B cell (primary cell): ENCODE measurements around the gene KANSL1L. TPM values are rescaled to one million over a fixed set of nuclear protein-coding genes. Genes with fewer than 3 reads are reported as not detected.

Source experiments
- ATAC-seq: fragments of 200-7000 bp; cut with Tn5 transposase; one replicate; pipeline ENCODE4 v1.10.0; 2021; ENCODE audit warnings: low read depth, mild to moderate bottlenecking, moderate number of reproducible peaks, moderate library complexity
- CTCF ChIA-PET: fragments of 350-600 bp; sonication (Branson Sonifier 250); formaldehyde crosslinking; loops from one replicate; lab custom pipeline; 2021; ENCODE audit warnings: antibody characterized with exemption, inconsistent platforms; lab: Charles Lee
- POLR2A ChIA-PET: fragments of 350-600 bp; sonication (Branson Sonifier 250); formaldehyde crosslinking; loops from one replicate; lab custom pipeline; 2021; ENCODE audit warnings: antibody characterized with exemption; lab: Charles Lee
- DNase-seq: peaks from one replicate; pipeline ENCODE4 v3.0.0; 2013
- H2AFZ ChIP-seq: 2 replicates; pipeline ENCODE4 v1.6.1; 2012; ENCODE audit warnings: mild to moderate bottlenecking, low read depth, low read length; ENCODE audit not compliant: insufficient read depth, poor library complexity, severe bottlenecking
- H3K27ac ChIP-seq, 2 donors: 1 replicate in 1 of 2; 2 replicates in 1 of 2; pipeline ENCODE4 v1.5.1; 2012 to 2013; ENCODE audit warnings: low read length in 2 of 2, mild to moderate bottlenecking in 2 of 2, moderate library complexity in 1 of 2
- H3K27me3 ChIP-seq, 4 experiments: fragments of 200-600 bp in 1 of 4; sonication (generic) in 1 of 4; replicated peaks in 1 of 4; 1 replicate in 2 of 4; 2 replicates in 2 of 4; pipeline versions ENCODE4 v1.6.1 to v1.7.0; 2013 to 2016; ENCODE audit warnings: low read length in 3 of 4, mild to moderate bottlenecking in 2 of 4, mixed read lengths in 1 of 4, moderate library complexity in 1 of 4; ENCODE audit not compliant: insufficient read depth in 4 of 4, control insufficient read depth in 3 of 4; ENCODE audit errors: control extremely low read depth in 1 of 4
- H3K36me3 ChIP-seq, 2 experiments: replicated peaks in 1 of 2; 1 replicate in 1 of 2; 2 replicates in 1 of 2; pipeline versions ENCODE4 v1.6.1 to v1.7.1; 2013; ENCODE audit warnings: low read length in 1 of 2; ENCODE audit not compliant: insufficient read depth in 2 of 2, control insufficient read depth in 1 of 2; ENCODE audit errors: control extremely low read depth in 1 of 2, extremely low read depth in 1 of 2
- H3K4me1 ChIP-seq, 2 donors: fragments of 200-600 bp in 1 of 2; sonication (generic) in 1 of 2; 1 replicate in 1 of 2; 2 replicates in 1 of 2; pipeline versions ENCODE4 v1.5.1 to v1.6.1; 2013 to 2017; ENCODE audit warnings: low read length in 2 of 2; ENCODE audit not compliant: control insufficient read depth in 2 of 2, insufficient read depth in 2 of 2
- H3K4me2 ChIP-seq: replicated peaks from 2 replicates; pipeline ENCODE3; 2012; ENCODE audit warnings: mild to moderate bottlenecking, low read depth, low read length; ENCODE audit not compliant: poor library complexity, severe bottlenecking
- H3K4me3 ChIP-seq, 5 experiments: fragments of 200-600 bp in 1 of 5; sonication (generic) in 1 of 5; 1 replicate in 3 of 5; 2 replicates in 2 of 5; pipeline versions ENCODE4 v1.5.1 to v1.7.0; 2011 to 2016; ENCODE audit warnings: low read length in 4 of 5, mild to moderate bottlenecking in 4 of 5, low read depth in 2 of 5, control low read depth in 1 of 5, moderate library complexity in 1 of 5; ENCODE audit not compliant: insufficient read depth in 1 of 5; ENCODE audit errors: control extremely low read depth in 1 of 5, extremely low read depth in 1 of 5
- H3K79me2 ChIP-seq: fragments of 200-600 bp; sonication (generic); one replicate; pipeline ENCODE4 v1.6.0; 2016; ENCODE audit warnings: low read length; ENCODE audit not compliant: control insufficient read depth, insufficient read depth
- H3K9ac ChIP-seq: fragments of 200-600 bp; sonication (generic); 2 replicates; pipeline ENCODE4 v1.6.1; 2017; ENCODE audit warnings: mild to moderate bottlenecking, low read length, moderate library complexity
- H3K9me3 ChIP-seq, 3 donors: one replicate each; pipeline versions ENCODE4 v1.6.1 to v1.7.1; 2013; ENCODE audit warnings: low read length in 2 of 3; ENCODE audit not compliant: control insufficient read depth in 2 of 3, insufficient read depth in 1 of 3; ENCODE audit errors: control extremely low read depth in 1 of 3
- H4K20me1 ChIP-seq: 2 replicates; pipeline ENCODE4 v1.6.0; 2012; ENCODE audit warnings: mild to moderate bottlenecking, low read length; ENCODE audit not compliant: insufficient read depth, control insufficient read depth, poor library complexity, severe bottlenecking
- H3K27ac Mint-ChIP-seq: one replicate; pipeline ENCODE4 v1.8.0; 2021; ENCODE audit warnings: mixed read lengths
- H3K27me3 Mint-ChIP-seq: one replicate; pipeline ENCODE4 v1.8.0; 2021; ENCODE audit warnings: mixed read lengths
- H3K4me1 Mint-ChIP-seq: one replicate; pipeline ENCODE4 v1.8.0; 2021; ENCODE audit warnings: mixed read lengths
- H3K4me3 Mint-ChIP-seq: one replicate; pipeline ENCODE4 v1.8.0; 2021; ENCODE audit warnings: mixed read lengths
- H3K9me3 Mint-ChIP-seq: one replicate; pipeline ENCODE4 v1.8.0; 2022; ENCODE audit warnings: mixed read lengths; ENCODE audit not compliant: insufficient read depth
- EZH2 ChIP-seq: IDR thresholded peaks from 2 replicates; pipeline ENCODE4 v1.6.1; 2012; ENCODE audit warnings: borderline replicate concordance, low read depth, mild to moderate bottlenecking, moderate library complexity, low read length; ENCODE audit not compliant: insufficient read depth, poor library complexity, severe bottlenecking
- WGBS: methylation state at CpG from one replicate; pipeline ENCODE4 v1.1.5; 2013; ENCODE audit warnings: missing lambda C conversion rate; ENCODE audit not compliant: insufficient coverage; 5-methylcytosine and 5-hydroxymethylcytosine counted together
- intact Hi-C: fragments of 100-400 bp; cut with micrococcal nuclease; formaldehyde crosslinking; loops from one replicate; pipeline ENCODE4 v1.10.0; 2022
- polyA plus RNA-seq: library from polyadenylated mRNA; depleted of rRNA; stranded (reverse); fragments of >200 nt; gene quantifications from 2 replicates; pipeline ENCODE4 v1.2.3, GENCODE V29; 2012
- total RNA-seq, 2 donors: library from RNA; stranded (reverse); fragments of 120-200 nt in 1 of 2; gene quantifications; 1 replicate in 1 of 2; 2 replicates in 1 of 2; pipeline versions ENCODE4 v1.2.3 to v1.2.4, GENCODE V29; 2013 to 2022
- TF ChIP-seq, protein P1 (sequence below): fragments of 200-600 bp; IDR thresholded peaks from one replicate; pipeline ENCODE4 v1.8.0; 2022; ENCODE audit warnings: antibody characterized with exemption, mild to moderate bottlenecking

Gene KANSL1L
- total and polyA plus RNA-seq, 2 donors (not counting 1 experiment from before 2014, with no cell fraction given): 7.3 to 21.1 TPM

DNA sequence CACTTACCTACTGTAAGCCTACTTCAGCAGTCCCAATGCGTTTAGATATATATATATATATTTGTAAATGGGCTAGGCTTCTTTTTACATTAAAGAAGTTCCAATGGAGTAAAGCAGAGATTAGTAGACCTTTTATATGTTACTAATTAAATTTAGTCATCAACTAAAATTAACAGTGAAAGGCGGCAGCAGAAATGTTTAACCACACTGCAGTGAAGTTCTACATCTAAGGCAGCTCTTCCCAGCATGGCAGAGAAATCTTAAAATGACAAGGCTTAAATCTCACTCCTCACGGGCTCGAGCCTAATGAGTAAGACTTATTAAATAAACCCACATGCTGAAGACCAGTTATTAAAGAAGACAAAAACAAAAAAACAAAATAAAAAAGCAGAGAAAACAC is 19.1 kb upstream of the KANSL1L start:
- Histone ChIP-seq H3K4me1 (no peaks in the 10 kb centered on the region), H4K20me1 (no peaks in the 10 kb centered on the region), H3K4me3 (no peak overlapping the region), H2AFZ (no peak overlapping the region), H3K9ac (no peak overlapping the region), H3K4me2 (no peak overlapping the region), H3K9me3 (peaks cover 0 to 2% (median 1%) of the 10 kb centered on the region in 3 donors), H3K79me2 (no peaks in the 10 kb centered on the region), H3K36me3 (no peaks in the 10 kb centered on the region), H3K27ac (no peak overlapping the region), H3K27me3 (peaks cover 0 to 5% (median 0%) of the 10 kb centered on the region in 4 experiments)
- no peak overlapping the region for H3K4me3 Mint-ChIP-seq
- DNase-seq (no peak), ATAC-seq (no peak)
- no peaks in the 10 kb centered on the region for H3K9me3 Mint-ChIP-seq
- CTCF ChIA-PET: interaction anchor here (0.9 to 1.9 kb wide), 4 partner anchors 8 to 214 kb away, joined by 3 to 9 read pairs (median 3); no protein-coding TSS in a partner anchor
- POLR2A ChIA-PET: no interaction called here
- TF ChIP-seq, protein P1, sequence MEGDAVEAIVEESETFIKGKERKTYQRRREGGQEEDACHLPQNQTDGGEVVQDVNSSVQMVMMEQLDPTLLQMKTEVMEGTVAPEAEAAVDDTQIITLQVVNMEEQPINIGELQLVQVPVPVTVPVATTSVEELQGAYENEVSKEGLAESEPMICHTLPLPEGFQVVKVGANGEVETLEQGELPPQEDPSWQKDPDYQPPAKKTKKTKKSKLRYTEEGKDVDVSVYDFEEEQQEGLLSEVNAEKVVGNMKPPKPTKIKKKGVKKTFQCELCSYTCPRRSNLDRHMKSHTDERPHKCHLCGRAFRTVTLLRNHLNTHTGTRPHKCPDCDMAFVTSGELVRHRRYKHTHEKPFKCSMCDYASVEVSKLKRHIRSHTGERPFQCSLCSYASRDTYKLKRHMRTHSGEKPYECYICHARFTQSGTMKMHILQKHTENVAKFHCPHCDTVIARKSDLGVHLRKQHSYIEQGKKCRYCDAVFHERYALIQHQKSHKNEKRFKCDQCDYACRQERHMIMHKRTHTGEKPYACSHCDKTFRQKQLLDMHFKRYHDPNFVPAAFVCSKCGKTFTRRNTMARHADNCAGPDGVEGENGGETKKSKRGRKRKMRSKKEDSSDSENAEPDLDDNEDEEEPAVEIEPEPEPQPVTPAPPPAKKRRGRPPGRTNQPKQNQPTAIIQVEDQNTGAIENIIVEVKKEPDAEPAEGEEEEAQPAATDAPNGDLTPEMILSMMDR: no peak
- TF ChIP-seq EZH2: no peak
- WGBS: no CpG with 5 or more reads among the region's 4 CpGs
- intact Hi-C loops: no loop called here
- no peak overlapping the region for H3K27ac Mint-ChIP-seq
- H3K4me1 Mint-ChIP-seq: no peaks in the 10 kb centered on the region
- peaks cover 11% of the 10 kb centered on the region for H3K27me3 Mint-ChIP-seq

DNA sequence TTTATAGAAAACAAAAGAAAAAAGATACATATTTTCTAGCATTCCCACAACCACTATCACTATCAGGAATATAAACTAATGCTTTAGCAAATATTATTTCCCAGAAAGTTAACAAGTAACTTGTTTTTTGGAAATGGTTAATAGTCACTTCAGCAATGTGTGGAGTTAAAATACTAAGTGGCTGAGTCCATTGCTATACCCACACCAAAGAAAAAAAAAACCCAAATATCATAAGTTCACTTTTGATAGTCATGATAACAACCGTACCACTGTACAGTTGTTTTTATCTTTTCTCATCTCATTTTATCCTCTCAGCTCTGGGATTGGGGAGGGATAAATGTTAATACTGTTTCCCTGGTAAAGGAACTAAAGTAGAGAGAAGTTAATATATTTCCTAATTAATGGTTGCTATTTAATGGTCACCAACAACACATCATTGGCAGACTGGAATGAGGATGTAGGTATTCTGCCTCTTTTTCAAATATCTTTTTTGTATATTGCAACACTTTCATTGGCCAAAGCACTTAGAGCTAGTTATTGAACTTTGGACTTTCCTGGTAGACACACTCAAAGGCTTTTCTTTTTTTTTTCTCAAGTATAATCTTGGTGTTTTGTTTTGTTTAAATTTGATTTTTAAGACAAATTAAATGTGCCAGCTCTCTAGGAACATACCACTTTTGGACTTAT is 18.4 kb upstream of the KANSL1L start:
- WGBS: no CpG with 5 or more reads among the region's 1 CpG
- CTCF ChIA-PET: interaction anchor here (0.6 to 1.9 kb wide), 5 partner anchors 9 to 213 kb away, joined by 3 to 9 read pairs (median 3); no protein-coding TSS in a partner anchor
- Mint-ChIP-seq H3K4me1 (no peaks in the 10 kb centered on the region), H3K27ac (no peak overlapping the region), H3K4me3 (no peak overlapping the region), H3K9me3 (no peaks in the 10 kb centered on the region), H3K27me3 (peaks cover 14% of the 10 kb centered on the region)
- Histone ChIP-seq H2AFZ (no peak overlapping the region), H3K9ac (no peak overlapping the region), H3K4me2 (no peak overlapping the region), H3K36me3 (no peaks in the 10 kb centered on the region), H3K4me1 (no peaks in the 10 kb centered on the region), H3K79me2 (no peaks in the 10 kb centered on the region), H3K9me3 (peaks cover 0 to 3% (median 1%) of the 10 kb centered on the region in 3 donors), H3K4me3 (no peak overlapping the region), H4K20me1 (no peaks in the 10 kb centered on the region), H3K27me3 (no peaks in the 10 kb centered on the region), H3K27ac (no peak overlapping the region)
- ATAC-seq (no peak), DNase-seq (no peak)
- POLR2A ChIA-PET: no interaction called here
- intact Hi-C loops: no loop called here
- TF ChIP-seq, protein P1: no peak
- TF ChIP-seq EZH2: no peak
